IMR-90 (cell line): ENCODE results near the gene CD79B. TPM values are rescaled to one million over a fixed set of nuclear protein-coding genes. Genes with fewer than 3 reads are reported as not detected.

Experiments used
- ATAC-seq: fragments of 200-7000 bp; cut with Tn5 transposase; 2 replicates; pipeline ENCODE4 v1.9.1; 2020; ENCODE audit warnings: low read depth, mild to moderate bottlenecking, moderate library complexity
- BruUV-seq: library from RNA; stranded (reverse); fragments of 400-500 nt; replicated peaks from 2 replicates; lab custom pipeline; 2021; lab: Mats Ljungman, UMichigan
- CTCF ChIA-PET: fragments of 300-600 bp; formaldehyde crosslinking; extraction: SDS; loops from one replicate; lab custom pipeline; 2021; ENCODE audit warnings: antibody characterized with exemption; lab: Yijun Ruan, JAX
- POLR2A ChIA-PET: fragments of 300-600 bp; sonication (Branson Sonifier 250); formaldehyde crosslinking; loops from one replicate; lab custom pipeline; 2022; ENCODE audit warnings: antibody characterized with exemption; ENCODE audit not compliant: unreplicated experiment; lab: Charles Lee
- DNase-seq: peaks from one replicate; pipeline ENCODE4 v3.0.0; 2013
- H2AFZ ChIP-seq: replicated peaks from 2 replicates; pipeline ENCODE3; 2013; ENCODE audit warnings: low read length, mild to moderate bottlenecking; ENCODE audit not compliant: poor library complexity
- H2AK5ac ChIP-seq: 2 replicates; pipeline ENCODE4 v1.6.1; 2013; ENCODE audit warnings: low read depth, low read length, inconsistent platforms
- H2AK9ac ChIP-seq: replicated peaks from 2 replicates; pipeline ENCODE3; 2013; ENCODE audit warnings: mild to moderate bottlenecking, low read depth, low read length, moderate library complexity; ENCODE audit not compliant: poor library complexity
- H2BK120ac ChIP-seq: 2 replicates; pipeline ENCODE4 v1.6.1; 2013; ENCODE audit warnings: low read depth, low read length, inconsistent platforms
- H2BK15ac ChIP-seq: 3 replicates; pipeline ENCODE4 v1.6.1; 2013; ENCODE audit warnings: low read depth, low read length, inconsistent platforms
- H2BK20ac ChIP-seq: 2 replicates; pipeline ENCODE4 v1.6.1; 2013; ENCODE audit warnings: low read depth, mild to moderate bottlenecking, inconsistent platforms, low read length, moderate library complexity
- H2BK5ac ChIP-seq: 2 replicates; pipeline ENCODE4 v1.6.1; 2013; ENCODE audit warnings: mild to moderate bottlenecking, low read depth, low read length, inconsistent platforms; ENCODE audit not compliant: poor library complexity, severe bottlenecking
- H3K14ac ChIP-seq: replicated peaks from 2 replicates; pipeline ENCODE4 v1.6.1; 2013; ENCODE audit warnings: low read depth, low read length, inconsistent platforms
- H3K18ac ChIP-seq: 2 replicates; pipeline ENCODE4 v1.6.1; 2013; ENCODE audit warnings: low read depth, low read length, control low read depth
- H3K23ac ChIP-seq: 2 replicates; pipeline ENCODE4 v1.6.1; 2013; ENCODE audit warnings: low read depth, low read length, inconsistent platforms
- H3K27ac ChIP-seq: 2 replicates; pipeline ENCODE4 v1.5.1; 2013; ENCODE audit warnings: mild to moderate bottlenecking, control low read depth, low read length; ENCODE audit not compliant: insufficient read depth
- H3K27me3 ChIP-seq: 2 replicates; pipeline ENCODE4 v1.6.1; 2013; ENCODE audit warnings: low read length; ENCODE audit not compliant: control insufficient read depth, insufficient read depth
- H3K36me3 ChIP-seq: 2 replicates; pipeline ENCODE4 v1.6.1; 2013; ENCODE audit warnings: low read length, mixed read lengths; ENCODE audit not compliant: control insufficient read depth, insufficient read depth
- H3K4ac ChIP-seq: 2 replicates; pipeline ENCODE4 v1.6.1; 2013; ENCODE audit warnings: low read depth, low read length, inconsistent platforms
- H3K4me1 ChIP-seq: 2 replicates; pipeline ENCODE4 v1.6.1; 2013; ENCODE audit warnings: low read length, mixed read lengths; ENCODE audit not compliant: control insufficient read depth, insufficient read depth
- H3K4me2 ChIP-seq: 2 replicates; pipeline ENCODE4 v1.6.1; 2013; ENCODE audit warnings: low read depth, mild to moderate bottlenecking, control low read depth, low read length, moderate library complexity
- H3K4me3 ChIP-seq: 2 replicates; pipeline ENCODE4 v1.5.1; 2013; ENCODE audit warnings: low read depth, mild to moderate bottlenecking, control low read depth, low read length, moderate library complexity; ENCODE audit not compliant: insufficient read depth
- H3K56ac ChIP-seq: 2 replicates; pipeline ENCODE4 v1.6.1; 2013; ENCODE audit warnings: low read length, inconsistent platforms; ENCODE audit not compliant: insufficient read depth; ENCODE audit errors: extremely low read depth
- H3K79me1 ChIP-seq, 2 experiments: 2 replicates each; pipeline ENCODE4 v1.6.1; 2013; ENCODE audit warnings: low read length in 2 of 2, inconsistent platforms in 1 of 2, low read depth in 1 of 2
- H3K9ac ChIP-seq: 2 replicates; pipeline ENCODE4 v1.6.1; 2013; ENCODE audit warnings: low read depth, low read length, control low read depth
- H3K9me1 ChIP-seq: 2 replicates; pipeline ENCODE4 v1.6.1; 2013; ENCODE audit warnings: low read length, inconsistent platforms; ENCODE audit not compliant: insufficient read depth
- H3K9me3 ChIP-seq: 2 replicates; pipeline ENCODE4 v1.6.1; 2013; ENCODE audit warnings: low read length; ENCODE audit not compliant: control insufficient read depth, insufficient read depth
- H4K20me1 ChIP-seq: 2 replicates; pipeline ENCODE4 v1.6.1; 2013; ENCODE audit warnings: low read length, inconsistent platforms; ENCODE audit not compliant: insufficient read depth
- H4K5ac ChIP-seq: 2 replicates; pipeline ENCODE4 v1.6.1; 2013; ENCODE audit warnings: mild to moderate bottlenecking, low read depth, low read length, control low read depth
- H4K8ac ChIP-seq, 2 experiments: 2 replicates each; pipeline ENCODE4 v1.6.1; 2013; ENCODE audit warnings: low read depth in 2 of 2, low read length in 2 of 2, control low read depth in 1 of 2, inconsistent platforms in 1 of 2
- H4K91ac ChIP-seq: 2 replicates; pipeline ENCODE4 v1.6.1; 2013; ENCODE audit warnings: low read depth, low read length, inconsistent platforms; ENCODE audit not compliant: insufficient read depth
- FOS ChIP-seq: fragments of 150-350 bp; IDR thresholded peaks from 2 replicates; pipeline ENCODE4 v1.6.1; 2016; ENCODE audit warnings: low read depth, low read length
- MAFK ChIP-seq: IDR thresholded peaks from 2 replicates; pipeline ENCODE4 v1.6.1; 2012; ENCODE audit warnings: low read depth, low read length, improper control_type of control experiment
- MAZ ChIP-seq: IDR thresholded peaks from 2 replicates; pipeline ENCODE4 v1.6.1; 2012; ENCODE audit warnings: low read depth, mild to moderate bottlenecking, low read length, improper control_type of control experiment, moderate library complexity, borderline replicate concordance
- POLR2A ChIP-seq: IDR thresholded peaks from 2 replicates; pipeline ENCODE4 v1.6.1; 2012; ENCODE audit warnings: mild to moderate bottlenecking, low read depth, low read length
- RCOR1 ChIP-seq: IDR thresholded peaks from 2 replicates; pipeline ENCODE4 v1.6.1; 2012; ENCODE audit warnings: mild to moderate bottlenecking, low read length, improper control_type of control experiment; ENCODE audit not compliant: insufficient replicate concordance
- SMC3 ChIP-seq: fragments of 150-350 bp; IDR thresholded peaks from 2 replicates; pipeline ENCODE4 v1.6.1; 2016; ENCODE audit warnings: low read depth, mild to moderate bottlenecking, antibody characterized with exemption, low read length, moderate library complexity
- WGBS, 2 experiments: methylation state at CpG; one replicate each; pipeline versions ENCODE4 v1.1.5 to v1.1.7; 2013; ENCODE audit warnings: missing lambda C conversion rate in 2 of 2; ENCODE audit not compliant: insufficient read length in 1 of 2; ENCODE audit errors: extremely low coverage in 2 of 2; 5-methylcytosine and 5-hydroxymethylcytosine counted together
- dilution Hi-C: fragments of 300-500 bp; cut with HindIII; formaldehyde crosslinking; loops from one replicate; pipeline ENCODE4 v1.14.3; 2018; ENCODE audit warnings: low sequenced_read_pairs; ENCODE audit not compliant: unreplicated experiment
- in situ Hi-C: fragments of 300-500 bp; cut with MboI; formaldehyde crosslinking; loops from 3 replicates; pipeline ENCODE4 v1.14.3; 2019; ENCODE audit warnings: low sequenced_read_pairs, inconsistent platforms, mixed read lengths
- intact Hi-C: fragments of 100-400 bp; cut with micrococcal nuclease; formaldehyde crosslinking; loops from 2 replicates; pipeline ENCODE4 v1.10.0; 2022
- polyA plus RNA-seq, 3 experiments: library from polyadenylated mRNA; depleted of rRNA; stranded (reverse); fragments of >200 nt; gene quantifications; 2 replicates each; pipeline ENCODE4 v1.2.3, GENCODE V29; 2012; ENCODE audit warnings: low replicate concordance in 1 of 3
- total RNA-seq: library from RNA; depleted of rRNA; stranded (reverse); fragments of >200 nt; gene quantifications from 2 replicates; pipeline ENCODE4 v1.2.3, GENCODE V29; 2012

CD79B gene
- total and polyA plus RNA-seq, 2 of the 4 experiments (the other 2 are of a cell fraction) = not detected

GRCh38 chr17:63937920-63938319 lies 5.8 kb upstream of the CD79B start:
- H4K91ac ChIP-seq = no peak overlapping the region
- no peak overlapping the region for H3K18ac ChIP-seq
- no peak overlapping the region for H2AFZ ChIP-seq
- H2AK9ac ChIP-seq = no peak overlapping the region
- H3K9me1 ChIP-seq = no peaks in the 10 kb centered on the region
- H3K23ac ChIP-seq = no peak overlapping the region
- H3K9me3 ChIP-seq = no peaks in the 10 kb centered on the region; the same call in 1 of the 2 replicates
- no peak overlapping the region for H3K9ac ChIP-seq
- intact Hi-C loops = no loop called here
- in situ Hi-C loops = no loop called here
- H2BK5ac ChIP-seq = no peak overlapping the region
- no peak overlapping the region for H4K8ac ChIP-seq
- H2BK20ac ChIP-seq = no peak overlapping the region
- no peak overlapping the region for H2BK15ac ChIP-seq
- no peaks in the 10 kb centered on the region for H3K36me3 ChIP-seq
- no peak overlapping the region for H3K56ac ChIP-seq
- H4K20me1 ChIP-seq = no peaks in the 10 kb centered on the region
- no peak for DNase-seq
- H3K14ac ChIP-seq = no peak overlapping the region
- POLR2A ChIA-PET = no interaction called here
- no peaks in the 10 kb centered on the region for H3K79me1 ChIP-seq
- no peak overlapping the region for H3K4me3 ChIP-seq
- WGBS, 2 experiments = no CpG with 5 or more reads among the region's 4 CpGs
- dilution Hi-C loops = no loop called here
- no peak overlapping the region for H3K4ac ChIP-seq
- TF ChIP-seq MAFK (no peak), SMC3 (no peak), RCOR1 (no peak), FOS (no peak), POLR2A (no peak), MAZ (no peak)
- no peak overlapping the region for H3K27ac ChIP-seq
- H3K4me2 ChIP-seq = no peak overlapping the region
- no peak overlapping the region for H2AK5ac ChIP-seq
- peaks cover 35% of the 10 kb centered on the region for H3K27me3 ChIP-seq
- no peaks in the 10 kb centered on the region for H3K4me1 ChIP-seq
- CTCF ChIA-PET = no interaction called here
- no peak overlapping the region for H4K5ac ChIP-seq
- ATAC-seq = no peak
- H2BK120ac ChIP-seq = no peak overlapping the region
- no TSS peak for BruUV-seq
